NCI-H460 (cell line): ENCODE data around the gene GGNBP2. TPM values are rescaled to one million over a fixed set of nuclear protein-coding genes. Genes with fewer than 3 reads are reported as not detected.
A peak's percentile ranks its signal among the peaks of the same experiment; 100 is the strongest.

Experiments
- DNase-seq: peaks from one replicate; pipeline ENCODE4 v3.0.0-alpha.2; 2016; ENCODE audit warnings: low read depth; ENCODE audit errors: extremely low read depth
- total RNA-seq: library from RNA; depleted of rRNA; stranded (reverse); fragments of >200 nt; shearing (Covaris generic); gene quantifications from 2 replicates; pipeline ENCODE4 v1.2.3, GENCODE V29; 2014

GGNBP2 gene
- total RNA-seq, 1 experiment from 2014 or later, result 59.2 TPM

DNA sequence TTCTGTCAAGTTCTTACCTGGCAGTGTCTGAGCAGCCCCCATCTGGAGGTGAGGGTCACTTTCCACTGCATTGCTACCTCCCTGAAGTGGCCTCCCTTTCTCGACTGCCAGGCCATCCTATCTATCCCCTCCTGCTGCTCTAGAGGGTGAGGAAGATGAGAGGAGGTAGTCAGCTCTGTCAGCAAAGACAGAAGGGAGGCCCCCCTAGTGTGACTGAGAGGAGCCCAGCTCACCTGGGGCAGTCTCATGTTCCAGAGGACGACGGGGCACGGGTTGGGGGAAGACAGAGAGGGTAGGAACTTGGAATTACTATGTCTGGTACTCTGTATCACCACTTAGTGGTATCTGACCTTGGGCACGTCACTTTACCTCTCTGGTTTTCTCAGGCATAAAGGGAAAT, 32.1 kb upstream of the GGNBP2 start:
- no peak for DNase-seq

- DNase-seq, result no peak
Observed at GRCh38 chr17:36514856-36515255, 29.9 kb upstream of the GGNBP2 start.

DNA sequence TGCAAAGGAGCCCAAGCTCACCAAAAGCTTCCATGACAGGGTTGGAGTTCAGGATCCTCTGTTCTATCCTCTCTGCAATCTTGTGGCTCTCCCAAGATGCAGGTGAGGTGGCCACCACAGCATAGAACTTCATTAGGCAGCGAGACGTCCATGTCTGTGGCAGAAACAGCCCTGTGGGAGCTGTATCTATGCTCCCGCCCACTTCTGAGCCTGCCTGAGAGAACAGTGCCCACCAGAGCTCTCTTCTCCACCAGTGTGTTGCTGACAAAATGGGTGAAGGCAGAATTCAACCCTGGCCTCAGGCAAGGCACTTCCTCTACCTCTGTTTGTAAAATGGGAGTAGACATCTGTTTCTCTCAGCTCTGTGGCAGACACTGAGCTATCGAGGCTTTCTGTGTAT, 28.9 kb upstream of the GGNBP2 start:
- no peak for DNase-seq

DNA sequence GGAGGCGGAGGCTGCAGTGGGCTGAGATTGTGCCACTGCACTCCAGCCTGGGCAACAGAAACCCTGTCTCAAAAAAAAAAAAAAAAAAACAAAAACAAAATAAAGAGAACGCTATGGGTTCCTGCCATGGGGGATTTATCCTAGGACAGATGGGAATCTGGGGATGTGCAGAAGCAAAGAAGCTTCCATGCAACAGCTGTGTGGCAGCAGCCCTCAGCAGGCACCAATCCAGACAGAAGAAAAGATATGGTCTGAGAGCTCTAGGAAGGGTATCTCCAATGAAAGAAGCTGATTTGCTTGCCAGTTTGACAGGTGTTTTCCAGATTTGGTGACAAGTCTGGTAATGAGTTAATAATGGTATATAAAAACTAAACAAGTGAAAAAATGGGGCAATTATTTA, 21.6 kb upstream of the GGNBP2 start:
- no peak for DNase-seq

DNA sequence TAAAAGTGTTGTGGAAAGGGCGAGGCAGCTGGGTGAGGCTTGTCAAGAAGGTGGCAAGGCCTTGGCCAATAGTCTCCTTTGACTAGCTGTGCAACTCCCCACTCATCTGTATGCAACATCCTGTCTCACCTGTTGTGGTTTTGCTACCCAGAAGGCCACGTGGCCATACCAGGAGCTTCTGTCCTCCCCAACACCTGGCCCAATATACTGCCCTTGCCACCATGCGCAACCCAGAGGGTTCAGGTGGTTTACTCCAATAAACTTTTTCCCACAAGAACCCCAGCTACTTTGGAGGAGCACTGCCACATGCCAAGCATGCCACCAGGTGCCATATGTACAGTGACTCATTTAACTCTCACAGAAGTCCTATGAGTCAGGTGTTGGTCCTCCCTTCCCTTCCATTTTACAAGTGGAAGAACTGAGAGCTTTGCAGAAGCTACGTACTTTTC, 20.3 kb upstream of the GGNBP2 start:
- DNase-seq, result no peak

DNA sequence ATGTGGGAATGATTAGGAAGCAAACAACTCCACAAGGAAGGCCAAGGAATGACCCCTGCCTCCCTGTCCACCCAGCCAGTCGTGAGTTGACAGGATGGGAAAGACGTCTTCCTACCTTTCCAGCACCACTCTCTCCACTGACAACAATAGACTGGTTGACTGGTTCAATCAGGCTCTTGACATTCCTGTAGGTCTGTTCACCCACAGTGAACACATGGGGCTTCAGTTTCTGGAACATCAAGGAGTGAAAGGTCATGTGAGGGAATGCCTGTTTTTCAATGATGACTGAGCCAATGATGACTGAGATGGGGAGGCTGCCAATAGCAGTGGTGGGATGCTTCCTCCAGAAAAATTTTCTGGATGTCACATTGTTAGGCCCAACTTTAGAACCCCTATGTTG, 19.6 kb upstream of the GGNBP2 start:
- no peak for DNase-seq

GRCh38 chr17:36525888-36526287, 18.8 kb upstream of the GGNBP2 start:
- no peak for DNase-seq

DNA sequence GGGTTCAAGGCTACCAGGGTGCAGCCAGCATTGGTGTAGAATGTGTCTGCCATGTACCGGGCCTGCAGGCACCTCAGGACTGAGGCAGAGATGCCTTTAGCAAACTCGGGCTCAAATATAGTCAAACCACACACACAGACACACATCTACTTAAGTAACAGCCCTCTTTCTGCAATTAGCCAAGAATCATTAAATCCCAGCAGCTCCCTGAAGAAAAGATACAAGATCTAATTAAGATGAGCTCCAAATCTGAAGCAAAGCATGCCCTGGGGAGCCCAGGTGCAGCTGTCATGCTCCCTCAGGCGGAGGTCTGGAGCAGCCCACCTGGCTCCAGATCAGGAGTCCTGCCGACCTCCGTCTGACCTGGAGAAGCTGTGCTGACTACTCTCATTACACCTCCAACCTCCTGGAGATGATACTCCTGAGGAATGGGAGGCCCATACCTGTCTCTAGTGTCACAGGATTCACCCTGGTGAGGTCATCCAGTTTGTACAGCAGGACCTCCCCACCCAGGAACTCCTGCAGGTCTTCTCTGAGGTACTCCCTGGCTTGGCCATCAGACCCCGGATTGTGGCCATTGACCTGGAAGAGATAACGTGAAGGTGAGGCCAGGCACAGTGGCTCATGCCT, 17.0 kb upstream of the GGNBP2 start:
- no peak for DNase-seq

- no peak for DNase-seq
Observed at GRCh38 chr17:36529121-36529520, 15.6 kb upstream of the GGNBP2 start.

- DNase-seq, result no peak
Observed at GRCh38 chr17:36532435-36532975, 12.2 kb upstream of the GGNBP2 start.

DNA sequence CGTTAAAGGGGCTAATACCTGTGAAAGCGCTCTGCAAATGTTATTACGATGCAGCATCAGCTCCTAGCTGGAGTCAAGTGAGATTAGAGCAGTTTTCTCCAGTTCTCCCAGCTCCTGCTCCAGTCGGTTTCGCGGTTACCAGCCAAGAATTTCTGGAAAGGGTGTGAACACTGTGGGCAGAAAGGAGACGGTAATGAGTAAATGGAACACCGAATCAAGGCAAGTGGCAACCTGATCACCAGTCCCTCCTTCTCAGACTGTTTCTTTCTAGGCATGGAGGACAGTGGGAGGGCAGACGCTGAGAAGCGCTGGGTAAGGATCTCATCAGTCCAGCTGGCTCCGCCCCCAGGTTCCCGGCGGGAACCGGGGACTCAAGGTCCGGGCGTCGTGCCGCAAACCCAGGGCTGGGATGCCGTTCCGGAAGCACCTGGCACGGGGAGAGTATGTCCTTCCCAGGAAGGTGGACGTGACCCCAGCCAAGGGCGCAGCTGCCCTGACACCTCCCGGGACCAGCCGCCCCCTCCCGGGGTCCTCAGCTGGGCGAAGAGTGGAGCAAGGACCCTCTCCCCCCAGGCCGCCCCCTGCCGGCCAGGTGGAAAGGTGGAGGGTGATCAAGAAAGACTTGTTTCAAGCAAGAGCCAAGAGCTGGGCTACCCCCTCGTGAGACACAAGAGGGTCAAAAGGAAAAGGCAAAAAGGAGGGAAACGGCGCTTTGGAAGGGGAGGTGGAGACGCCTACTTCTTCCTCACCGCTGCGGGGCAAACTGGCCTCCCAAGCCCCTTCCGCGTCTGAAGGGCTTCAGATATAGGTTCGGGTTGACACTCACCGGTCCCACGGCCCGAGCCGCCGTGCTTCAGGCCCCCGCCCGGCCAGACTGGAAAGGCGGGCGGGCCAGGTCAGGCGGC, 10.5 kb upstream of the GGNBP2 start:
- peak; percentile 48 for DNase-seq

- peak; percentile 82 for DNase-seq
Observed at GRCh38 chr17:36534840-36535668, 9.7 kb upstream of the GGNBP2 start, which contains the start of the genes MYO19 and PIGW. Gene MYO19, minus strand, starts transcription at chr17:36534868. Its CDS starts 2,330 bp downstream, at chr17:36532538. Gene PIGW, plus strand, starts transcription at chr17:36534987. Its CDS starts 2,115 bp downstream, at chr17:36537102.

DNA sequence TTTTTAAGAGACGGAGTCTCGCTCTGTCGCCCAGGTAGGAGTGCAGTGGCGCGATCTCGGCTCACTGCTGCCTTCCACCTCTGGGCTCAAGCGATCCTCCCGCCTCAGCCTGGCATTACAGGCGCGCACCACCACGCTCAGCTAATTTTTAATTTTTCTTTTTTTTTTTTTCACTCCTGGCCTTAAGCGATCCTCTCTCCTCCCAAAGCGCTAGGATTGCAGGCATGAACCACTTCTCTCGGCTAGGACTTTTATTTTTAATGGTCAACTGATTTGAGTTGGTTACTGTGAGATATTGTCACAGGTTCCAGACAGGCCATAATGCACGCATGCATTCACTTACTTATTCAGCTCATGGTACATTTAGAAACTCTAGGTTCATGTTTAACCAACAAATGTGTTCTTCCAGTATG, 9.0 kb upstream of the GGNBP2 start:
- no peak for DNase-seq

GRCh38 chr17:36540696-36541095, 4.0 kb upstream of the GGNBP2 start:
- DNase-seq, result no peak

DNA sequence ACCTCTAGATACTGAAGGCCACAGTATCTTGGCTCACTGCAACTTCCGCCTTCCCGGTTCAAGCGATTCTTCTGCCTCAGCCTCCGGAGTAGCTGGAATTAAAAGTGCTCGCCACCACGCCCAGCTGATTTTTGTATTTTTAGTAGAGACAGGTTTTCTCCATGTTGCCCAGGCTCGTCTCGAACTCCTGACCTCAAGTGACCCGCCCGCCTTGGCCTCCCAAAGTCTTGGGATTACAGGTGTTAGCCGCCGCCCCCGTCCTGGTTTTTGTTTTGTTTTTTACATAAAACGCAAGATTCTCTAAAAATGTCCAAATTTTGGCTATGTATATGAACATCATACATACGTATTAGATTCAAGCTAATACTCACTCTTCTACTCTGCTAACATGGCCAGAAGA, 2.0 kb upstream of the GGNBP2 start:
- no peak for DNase-seq

- DNase-seq, result peak; percentile 27
Observed at GRCh38 chr17:36544044-36544306, 744 bp upstream of the GGNBP2 start.

DNA sequence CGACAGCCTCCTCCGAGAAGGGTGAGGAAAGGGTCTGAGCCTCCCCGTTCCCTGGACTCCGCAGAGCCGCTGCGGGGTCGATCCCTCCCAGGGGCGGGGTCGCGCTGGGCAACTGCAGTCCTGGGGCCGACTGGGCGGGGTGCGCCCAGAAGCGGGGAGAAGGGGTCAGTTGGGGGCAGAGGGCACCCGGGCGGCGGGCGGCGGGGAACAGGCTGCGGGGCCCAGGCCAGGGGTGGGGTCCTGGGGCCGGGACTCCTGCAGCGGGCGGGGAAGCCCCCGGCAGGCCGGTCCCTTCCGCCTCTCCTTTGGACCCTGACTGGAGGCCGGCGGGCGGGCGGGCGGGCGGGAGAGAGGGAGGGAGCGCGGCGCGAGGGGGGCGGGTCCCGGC, 352 bp downstream of the GGNBP2 start:
- DNase-seq, result no peak

- peak; percentile 97 for DNase-seq
Observed at GRCh38 chr17:36545465-36546417, 1.0 kb downstream of the GGNBP2 start.

DNA sequence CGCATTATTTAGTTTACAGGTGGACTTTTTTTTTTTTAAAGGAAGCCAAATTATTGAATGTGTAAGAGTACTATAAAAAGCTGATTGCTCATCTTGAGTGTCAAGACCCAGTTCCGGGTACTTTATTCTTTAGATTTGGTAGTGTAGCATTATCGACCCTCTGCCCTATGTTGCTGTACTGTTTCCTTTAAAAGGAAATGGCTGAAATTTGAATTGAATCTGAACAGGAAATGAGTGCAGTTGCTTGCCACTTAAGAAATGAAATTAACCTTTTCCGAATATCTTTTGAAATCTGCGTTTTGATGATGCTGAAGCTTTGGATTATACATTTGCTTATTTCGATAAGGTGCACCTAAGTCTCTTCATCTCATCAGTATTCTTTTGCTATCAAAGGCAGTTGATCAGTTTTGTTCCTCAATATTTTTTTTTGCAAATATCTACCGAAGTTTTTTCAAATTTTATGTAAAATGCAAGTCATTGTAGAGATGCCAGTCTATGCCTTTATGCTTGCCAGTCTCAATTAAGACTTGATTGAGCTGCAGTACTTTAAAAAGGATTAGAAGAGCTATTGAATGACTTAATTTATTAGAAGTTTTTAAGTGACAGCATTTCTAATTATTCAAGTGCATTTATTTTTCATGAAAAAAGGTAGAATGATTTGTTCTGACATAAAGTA, 1.8 kb downstream of the GGNBP2 start:
- DNase-seq, result no peak
